HG03354 (cell line): ENCODE data around the gene TNIP1.

Experiments used
- ATAC-seq: cut with Tn5 transposase; IDR thresholded peaks from one replicate; pipeline ENCODE4 v1.9.1; 2021; ENCODE audit warnings: mild to moderate bottlenecking; ENCODE audit not compliant: unreplicated experiment, poor library complexity, severe bottlenecking

Gene TNIP1

GRCh38 chr5:151068433-151069197 is 12.2 kb downstream of the TNIP1 start:
- ATAC-seq, result peak; percentile 81

GRCh38 chr5:151067632-151068432 is 13.0 kb downstream of the TNIP1 start:
- ATAC-seq, result peak; percentile 11

GRCh38 chr5:151066920-151067319 is 13.9 kb downstream of the TNIP1 start:
- ATAC-seq, result no peak

GRCh38 chr5:151065609-151066008 is 15.2 kb downstream of the TNIP1 start:
- ATAC-seq, result no peak

- ATAC-seq, result no peak
Measured at GRCh38 chr5:151064916-151065499, 15.8 kb downstream of the TNIP1 start.

- no peak for ATAC-seq
Measured at GRCh38 chr5:151063142-151063989, 17.5 kb downstream of the TNIP1 start.

- ATAC-seq, result no peak
Measured at GRCh38 chr5:151062405-151063141, 18.3 kb downstream of the TNIP1 start.

- ATAC-seq, result no peak
Measured at GRCh38 chr5:151060742-151061141, 20.1 kb downstream of the TNIP1 start.

GRCh38 chr5:151058891-151059489 is 21.8 kb downstream of the TNIP1 start:
- no peak for ATAC-seq

GRCh38 chr5:151058301-151058700 is 22.5 kb downstream of the TNIP1 start:
- ATAC-seq, result no peak

GRCh38 chr5:151056379-151057325 is 24.2 kb downstream of the TNIP1 start:
- no peak for ATAC-seq

- no peak for ATAC-seq
Measured at GRCh38 chr5:151055336-151055735, 25.5 kb downstream of the TNIP1 start.

GRCh38 chr5:151054709-151055108 is 26.1 kb downstream of the TNIP1 start:
- ATAC-seq, result no peak

GRCh38 chr5:151053796-151054462 is 26.9 kb downstream of the TNIP1 start:
- ATAC-seq, result no peak

GRCh38 chr5:151052836-151053235 is 28.0 kb downstream of the TNIP1 start:
- ATAC-seq, result no peak

GRCh38 chr5:151051931-151052608 is 28.8 kb downstream of the TNIP1 start:
- ATAC-seq, result no peak
